ENCODE results near the gene TMEM179.

The TMEM179 gene

GRCh38 chr14:104560586-104560945, 44.0 kb downstream of the TMEM179 start:
- DNase-seq (ENCODE audit: low spot score), result no peak
- TF ChIP-seq CTCF (IDR thresholded peaks at IDR 0.05; ENCODE audit: extremely low read depth, missing control alignments), result no peak

- TF ChIP-seq CTCF (IDR thresholded peaks at IDR 0.05; ENCODE audit: extremely low read depth, missing control alignments), result no peak
- DNase-seq (ENCODE audit: low spot score), result no peak
Measured at GRCh38 chr14:104559804-104560585, 44.6 kb downstream of the TMEM179 start.

- TF ChIP-seq CTCF (IDR thresholded peaks at IDR 0.05; ENCODE audit: extremely low read depth, missing control alignments), result no peak
- no peak for DNase-seq (ENCODE audit: low spot score)
Measured at GRCh38 chr14:104559028-104559803, 45.4 kb downstream of the TMEM179 start.

- no peak for TF ChIP-seq CTCF (IDR thresholded peaks at IDR 0.05; ENCODE audit: extremely low read depth, missing control alignments)
- DNase-seq (ENCODE audit: low spot score), result no peak
Measured at GRCh38 chr14:104558231-104559027, 46.1 kb downstream of the TMEM179 start.

GRCh38 chr14:104557766-104558165, 46.8 kb downstream of the TMEM179 start:
- no peak for DNase-seq (ENCODE audit: low spot score)
- no peak for TF ChIP-seq CTCF (IDR thresholded peaks at IDR 0.05; ENCODE audit: extremely low read depth, missing control alignments)

- TF ChIP-seq CTCF (IDR thresholded peaks at IDR 0.05; ENCODE audit: extremely low read depth, missing control alignments), result no peak
- DNase-seq (ENCODE audit: low spot score), result no peak
Measured at GRCh38 chr14:104557086-104557485, 47.5 kb downstream of the TMEM179 start.

Data from GM20000 (cell line).